Sigmoid colon (tissue), 7 donors: Measurements from ENCODE around the gene SLC17A8. TPM values are rescaled to one million over a fixed set of nuclear protein-coding genes. Genes with fewer than 3 reads are reported as not detected.

Experiments used
- DNase-seq: peaks from one replicate; pipeline ENCODE4 v3.0.0-alpha.2; 2019
- H3K27ac ChIP-seq, 4 donors: fragments of 200-600 bp; sonication (generic); one replicate each; pipeline ENCODE4 v1.5.1; 2016 to 2019; ENCODE audit warnings: mild to moderate bottlenecking in 1 of 4
- H3K27me3 ChIP-seq, 3 donors: fragments of 200-600 bp; sonication (generic); one replicate each; pipeline ENCODE4 v1.5.1; 2019; ENCODE audit warnings: mild to moderate bottlenecking in 1 of 3
- H3K36me3 ChIP-seq, 4 donors: fragments of 200-600 bp; sonication (generic); one replicate each; pipeline ENCODE4 v1.5.1; 2016 to 2019
- H3K4me1 ChIP-seq, 4 donors: fragments of 200-600 bp; sonication (generic); one replicate each; pipeline ENCODE4 v1.5.1; 2017 to 2019
- H3K4me3 ChIP-seq, 4 donors: fragments of 200-600 bp; sonication (generic); one replicate each; pipeline ENCODE4 v1.5.1; 2017 to 2019; ENCODE audit warnings: mild to moderate bottlenecking in 2 of 4, moderate library complexity in 1 of 4
- H3K9me3 ChIP-seq, 4 donors: fragments of 200-600 bp in 3 of 4; sonication (generic) in 3 of 4; one replicate each; pipeline versions ENCODE4 v1.5.1 to v1.6.1; 2013 to 2019
- CTCF ChIP-seq, 4 experiments: fragments of 450-650 bp in 3 of 4; fragments of 200-600 bp in 1 of 4; IDR thresholded peaks; one replicate each; pipeline ENCODE4 v1.5.1; 2016 to 2019; ENCODE audit warnings: antibody characterized with exemption in 4 of 4, mild to moderate bottlenecking in 3 of 4, moderate library complexity in 2 of 4
- EP300 ChIP-seq, 4 donors: sonication (generic); formaldehyde crosslinking; IDR thresholded peaks; one replicate each; pipeline ENCODE4 v1.6.1; 2017; ENCODE audit warnings: antibody characterized with exemption in 4 of 4
- POLR2A ChIP-seq, 2 donors: fragments of 450-650 bp; IDR thresholded peaks; one replicate each; pipeline ENCODE4 v1.6.1; 2016; ENCODE audit warnings: antibody characterized with exemption in 2 of 2, mild to moderate bottlenecking in 2 of 2, moderate library complexity in 2 of 2
- POLR2AphosphoS5 ChIP-seq, 4 donors: sonication (generic); formaldehyde crosslinking; IDR thresholded peaks; one replicate each; pipeline ENCODE4 v1.6.1; 2017; ENCODE audit warnings: antibody characterized with exemption in 4 of 4
- WGBS, 2 donors: extraction: QIAGEN DNeasy Blood & Tissue Kit; methylation state at CpG; one replicate each; pipeline ENCODE4 v1.1.7; 2013; 5-methylcytosine and 5-hydroxymethylcytosine counted together
- intact Hi-C: fragments of 100-400 bp; cut with DNase I; formaldehyde crosslinking; loops from one replicate; pipeline ENCODE4 v1.15.1; 2023
- polyA plus RNA-seq, 3 donors: library from polyadenylated mRNA; stranded (reverse); fragments of 200-250 nt; gene quantifications; one replicate each; pipeline ENCODE4 v1.2.3, GENCODE V29; 2013
- total RNA-seq, 4 donors: library from RNA; depleted of rRNA; stranded (reverse); fragments of >200 nt; gene quantifications; one replicate each; pipeline ENCODE4 v1.1.0, GENCODE V29; 2016
- donor health status: healthy with polysubstance abuse.
- donor health status: Bipolar disorder and iron deficiency.
- donor health status: healthy.

The SLC17A8 gene
- total and polyA plus RNA-seq, 7 donors: 0.60 to 2.3 (median 0.90) TPM; not detected in 4

- Histone ChIP-seq H3K36me3 (no peaks in the 10 kb centered on the region), H3K4me3 (no peak overlapping the region), H3K27ac (no peak overlapping the region), H3K4me1 (no peaks in the 10 kb centered on the region), H3K27me3 (no peaks in the 10 kb centered on the region), H3K9me3 (no peaks in the 10 kb centered on the region)
- TF ChIP-seq CTCF (IDR thresholded peaks at IDR 0.05) (peak in 3 of 4 experiments; percentile 12 to 39 (median 37)), EP300 (IDR thresholded peaks at IDR 0.05) (no peak)
- intact Hi-C loops: loop anchor here (2.0 to 5.0 kb wide), 2 partner anchors 206 to 393 kb away; no protein-coding TSS in a partner anchor
- WGBS, 2 donors: 77 to 79% methylated on average over 7 of the region's 7 CpGs
- DNase-seq: no peak
Measured at GRCh38 chr12:100348657-100349454, 8.0 kb upstream of the SLC17A8 start.

DNA sequence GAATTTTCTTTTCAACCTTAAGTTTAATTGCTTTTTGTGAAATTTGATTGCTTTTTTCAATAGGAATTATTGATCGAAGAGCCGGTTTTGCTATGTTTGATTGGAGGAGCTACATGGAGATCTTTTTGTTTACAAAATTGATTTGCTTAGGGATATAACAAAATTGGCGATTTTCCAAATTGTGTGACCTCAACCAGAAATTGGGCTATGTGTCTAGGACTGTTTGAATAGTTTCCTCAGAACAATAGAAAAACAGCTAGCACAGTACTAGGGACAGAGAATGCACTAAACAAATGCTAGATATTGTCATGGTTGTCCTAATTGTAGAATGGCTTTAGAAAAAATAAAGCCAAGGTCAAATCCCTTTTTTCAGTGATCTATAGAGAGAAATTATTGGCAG is 2.4 kb downstream of the SLC17A8 start:
- Histone ChIP-seq H3K4me3 (no peak overlapping the region), H3K27me3 (peaks cover 0 to 11% (median 0%) of the 10 kb centered on the region in 3 donors), H3K4me1 (no peaks in the 10 kb centered on the region), H3K36me3 (no peaks in the 10 kb centered on the region), H3K9me3 (no peaks in the 10 kb centered on the region), H3K27ac (no peak overlapping the region)
- TF ChIP-seq POLR2A (IDR thresholded peaks at IDR 0.05) (no peak), EP300 (IDR thresholded peaks at IDR 0.05) (no peak), CTCF (IDR thresholded peaks at IDR 0.05) (no peak), POLR2AphosphoS5 (IDR thresholded peaks at IDR 0.05) (no peak)
- intact Hi-C loops: no loop called here
- DNase-seq: no peak
- whole genome bisulfite sequencing, 2 donors: 71 to 83% methylated on average over 3 of the region's 3 CpGs

GRCh38 chr12:100359822-100360221 is 2.9 kb downstream of the SLC17A8 start:
- DNase-seq: no peak
- TF ChIP-seq CTCF (IDR thresholded peaks at IDR 0.05) (no peak), EP300 (IDR thresholded peaks at IDR 0.05) (no peak), POLR2AphosphoS5 (IDR thresholded peaks at IDR 0.05) (no peak), POLR2A (IDR thresholded peaks at IDR 0.05) (no peak)
- Histone ChIP-seq H3K27me3 (peaks cover 0 to 11% (median 0%) of the 10 kb centered on the region in 3 donors), H3K27ac (no peak overlapping the region), H3K4me1 (no peaks in the 10 kb centered on the region), H3K36me3 (no peaks in the 10 kb centered on the region), H3K9me3 (no peaks in the 10 kb centered on the region), H3K4me3 (no peak overlapping the region)
- 42 to 64% methylated on average over 2 of the region's 2 CpGs for whole genome bisulfite sequencing, 2 donors
- intact Hi-C loops: no loop called here

DNA sequence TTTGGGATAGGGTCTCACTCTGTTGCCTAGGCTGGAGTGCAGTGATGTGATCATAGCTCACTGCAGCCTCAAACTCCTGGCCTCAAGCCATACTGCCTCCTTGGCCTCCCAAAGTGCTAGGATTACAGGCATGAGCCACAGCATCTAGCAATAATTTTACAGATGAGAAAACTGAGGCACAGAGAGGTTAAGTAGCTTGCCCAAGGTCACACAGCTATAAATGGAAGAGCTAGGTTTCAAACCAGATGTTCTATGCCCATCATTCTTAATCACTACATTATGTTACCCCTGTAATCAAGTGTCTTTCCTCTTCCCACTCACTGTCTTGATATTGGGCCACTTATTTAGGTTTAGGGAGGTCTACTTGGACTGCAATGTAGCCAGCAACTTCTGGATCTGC is 3.6 kb downstream of the SLC17A8 start:
- H3K36me3 ChIP-seq: no peaks in the 10 kb centered on the region
- H3K4me1 ChIP-seq: no peaks in the 10 kb centered on the region
- DNase-seq: no peak
- intact Hi-C loops: no loop called here
- no peak for TF ChIP-seq CTCF (IDR thresholded peaks at IDR 0.05)
- no peak for TF ChIP-seq EP300 (IDR thresholded peaks at IDR 0.05)
- no peak for TF ChIP-seq POLR2A (IDR thresholded peaks at IDR 0.05)
- TF ChIP-seq POLR2AphosphoS5 (IDR thresholded peaks at IDR 0.05): no peak
- no peaks in the 10 kb centered on the region for H3K9me3 ChIP-seq
- no peak overlapping the region for H3K4me3 ChIP-seq
- peaks cover 0 to 11% (median 0%) of the 10 kb centered on the region in 3 donors for H3K27me3 ChIP-seq
- H3K27ac ChIP-seq: no peak overlapping the region
